ENCODE results near the gene IGFBP4.
A peak's percentile ranks its signal among the peaks of the same experiment; 100 is the strongest.

Gene IGFBP4

GRCh38 chr17:40425741-40426140 is 17.5 kb upstream of the IGFBP4 start:
- H4K20me1 ChIP-seq = no peaks in the 10 kb centered on the region
- H3K9ac ChIP-seq = peak overlapping the region in 1 of 11 experiments; percentile 26; a peak in 1 of 22 replicates
- H3K4me1 ChIP-seq = peaks cover 20 to 67% (median 35%) of the 10 kb centered on the region in 10 experiments
- H3K36me3 ChIP-seq = no peaks in the 10 kb centered on the region; a peak in 1 of 22 replicates
- no peak overlapping the region for H3K4me3 ChIP-seq
- peak overlapping the region; percentile 22 to 80 (median 56) for H3K4me2 ChIP-seq
- H3K9me3 ChIP-seq (replicated peaks in 1 of 11) = peaks cover 6 to 13% (median 9%) of the 10 kb centered on the region in 11 experiments; a peak in 20 of 22 replicates
- peak overlapping the region in 4 of 11 experiments; percentile 1 to 19 (median 6); a peak in 5 of 22 replicates for H3K27ac ChIP-seq
- H3K27me3 ChIP-seq = no peaks in the 10 kb centered on the region
- TF ChIP-seq Cebpa-rat (IDR thresholded peaks at IDR 0.05) = no peak

GRCh38 chr17:40427002-40427491 is 16.2 kb upstream of the IGFBP4 start:
- Histone ChIP-seq H3K4me1 (peaks cover 20 to 55% (median 34%) of the 10 kb centered on the region in 10 experiments), H3K27ac (peak overlapping the region in 5 of 11 experiments; percentile 1 to 19 (median 7); a peak in 2 of 22 replicates), H3K4me2 (peak overlapping the region; percentile 22 to 80 (median 56); a peak in 19 of 22 replicates), H3K9ac (no peak overlapping the region), H3K27me3 (no peaks in the 10 kb centered on the region), H3K36me3 (no peaks in the 10 kb centered on the region; a peak in 1 of 22 replicates), H3K4me3 (no peak overlapping the region), H3K9me3 (replicated peaks in 1 of 11) (peaks cover 6 to 13% (median 9%) of the 10 kb centered on the region in 11 experiments; a peak in 20 of 22 replicates), H4K20me1 (no peaks in the 10 kb centered on the region)
- TF ChIP-seq Cebpa-rat (IDR thresholded peaks at IDR 0.05) = no peak

GRCh38 chr17:40430272-40431230 is 12.7 kb upstream of the IGFBP4 start:
- no peaks in the 10 kb centered on the region for H3K27me3 ChIP-seq
- no peak overlapping the region for H3K4me3 ChIP-seq
- H3K9me3 ChIP-seq (replicated peaks in 1 of 11) = peaks cover 6 to 13% (median 9%) of the 10 kb centered on the region in 11 experiments; a peak in 20 of 22 replicates
- H3K36me3 ChIP-seq = no peaks in the 10 kb centered on the region; a peak in 1 of 22 replicates
- H3K4me2 ChIP-seq = peak overlapping the region in 2 of 11 experiments; percentile 26; a peak in 4 of 22 replicates
- no peak overlapping the region for H3K27ac ChIP-seq
- H3K4me1 ChIP-seq = peaks cover 18 to 30% (median 19%) of the 10 kb centered on the region in 10 experiments
- TF ChIP-seq Cebpa-rat (IDR thresholded peaks at IDR 0.05) = no peak
- H3K9ac ChIP-seq = no peak overlapping the region
- no peaks in the 10 kb centered on the region for H4K20me1 ChIP-seq

- Histone ChIP-seq H3K4me2 (no peak overlapping the region), H3K9ac (no peak overlapping the region), H3K9me3 (replicated peaks in 1 of 11) (peaks cover 6 to 13% (median 9%) of the 10 kb centered on the region in 11 experiments; a peak in 20 of 22 replicates), H4K20me1 (no peaks in the 10 kb centered on the region), H3K36me3 (no peaks in the 10 kb centered on the region; a peak in 1 of 22 replicates), H3K27ac (no peak overlapping the region), H3K4me1 (peaks cover 11 to 25% (median 13%) of the 10 kb centered on the region in 10 experiments; a peak in 19 of 20 replicates), H3K4me3 (no peak overlapping the region), H3K27me3 (no peaks in the 10 kb centered on the region)
- no peak for TF ChIP-seq Cebpa-rat (IDR thresholded peaks at IDR 0.05)
Measured at GRCh38 chr17:40431231-40431602, 12.0 kb upstream of the IGFBP4 start.

- H3K27ac ChIP-seq = no peak overlapping the region
- peaks cover 16 to 27% (median 19%) of the 10 kb centered on the region in 10 experiments for H3K4me1 ChIP-seq
- no peaks in the 10 kb centered on the region; a peak in 1 of 22 replicates for H3K36me3 ChIP-seq
- TF ChIP-seq Cebpa-rat (IDR thresholded peaks at IDR 0.05) = no peak
- H3K9ac ChIP-seq = no peak overlapping the region
- H3K4me3 ChIP-seq = no peak overlapping the region
- H3K9me3 ChIP-seq (replicated peaks in 1 of 11) = peaks cover 6 to 13% (median 9%) of the 10 kb centered on the region in 11 experiments; a peak in 20 of 22 replicates
- no peaks in the 10 kb centered on the region for H4K20me1 ChIP-seq
- H3K27me3 ChIP-seq = no peaks in the 10 kb centered on the region
- no peak overlapping the region for H3K4me2 ChIP-seq
Measured at GRCh38 chr17:40432864-40433528, 10.3 kb upstream of the IGFBP4 start.

GRCh38 chr17:40433551-40434415 is 9.5 kb upstream of the IGFBP4 start:
- no peak for TF ChIP-seq Cebpa-rat (IDR thresholded peaks at IDR 0.05)
- Histone ChIP-seq H3K4me3 (no peak overlapping the region), H3K4me2 (no peak overlapping the region), H4K20me1 (no peaks in the 10 kb centered on the region), H3K9me3 (replicated peaks in 1 of 11) (peaks cover 6 to 13% (median 9%) of the 10 kb centered on the region in 11 experiments; a peak in 20 of 22 replicates), H3K27me3 (no peaks in the 10 kb centered on the region), H3K9ac (no peak overlapping the region), H3K4me1 (peaks cover 16 to 33% (median 25%) of the 10 kb centered on the region in 10 experiments), H3K36me3 (no peaks in the 10 kb centered on the region; a peak in 1 of 22 replicates), H3K27ac (no peak overlapping the region)

GRCh38 chr17:40436636-40437035 is 6.6 kb upstream of the IGFBP4 start:
- Histone ChIP-seq H3K27ac (peak overlapping the region in 4 of 11 experiments; percentile 30 to 53 (median 44); a peak in 4 of 22 replicates), H3K4me2 (peak overlapping the region; percentile 59 to 80 (median 69))

More at GRCh38 chr17:40436636-40437035, 6.6 kb upstream of the IGFBP4 start:
- Histone ChIP-seq H3K9me3 (replicated peaks in 1 of 11) (no peaks in the 10 kb centered on the region), H3K36me3 (no peaks in the 10 kb centered on the region), H3K27me3 (no peaks in the 10 kb centered on the region), H4K20me1 (no peaks in the 10 kb centered on the region), H3K4me1 (peaks cover 20 to 45% (median 31%) of the 10 kb centered on the region in 10 experiments), H3K9ac (no peak overlapping the region), H3K4me3 (no peak overlapping the region)
- no peak for TF ChIP-seq Cebpa-rat (IDR thresholded peaks at IDR 0.05)
